ENCODE results near the gene MAMDC4.
"Not testable (repeated sequence)": the region's sequence is repeated elsewhere in the genome, so short reads cannot be mapped to it uniquely, and the experiment has no call there.

DNA sequence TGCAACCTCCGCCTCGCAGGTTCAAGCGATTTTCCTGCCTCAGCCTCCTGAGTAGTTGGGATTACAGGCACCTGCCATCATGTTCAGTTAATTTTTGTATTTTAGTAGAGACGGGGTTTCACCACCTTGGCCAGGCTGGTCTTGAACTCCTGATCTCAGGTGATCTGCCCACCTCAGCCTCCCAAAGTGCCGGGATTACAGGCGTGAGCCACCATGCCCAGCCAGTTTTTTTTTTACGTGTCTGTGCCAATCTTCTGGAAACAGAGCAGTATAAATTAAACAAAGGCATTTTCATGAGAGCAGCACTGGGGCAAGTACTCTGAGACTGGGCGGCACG, 30.8 kb downstream of the MAMDC4 start:
- not testable (repeated sequence) for TF ChIP-seq ZNF692 (tag by site-specific recombination; IDR thresholded peaks at IDR 0.05); ZNF174 (tag by site-specific recombination; IDR thresholded peaks at IDR 0.05); ZNF175 (tag by site-specific recombination; IDR thresholded peaks at IDR 0.05); ZNF133 (tag by site-specific recombination; IDR thresholded peaks at IDR 0.05); ZNF76 (tag by site-specific recombination; IDR thresholded peaks at IDR 0.05; ENCODE audit: borderline replicate concordance, low read depth); ZNF292 (tag by site-specific recombination; IDR thresholded peaks at IDR 0.05; ENCODE audit: borderline replicate concordance, low read depth); GLI2 (tag by site-specific recombination; IDR thresholded peaks at IDR 0.05; ENCODE audit: borderline replicate concordance, low read depth); PRDM10 (tag by site-specific recombination; IDR thresholded peaks at IDR 0.05)
- TF ChIP-seq, protein P1, sequence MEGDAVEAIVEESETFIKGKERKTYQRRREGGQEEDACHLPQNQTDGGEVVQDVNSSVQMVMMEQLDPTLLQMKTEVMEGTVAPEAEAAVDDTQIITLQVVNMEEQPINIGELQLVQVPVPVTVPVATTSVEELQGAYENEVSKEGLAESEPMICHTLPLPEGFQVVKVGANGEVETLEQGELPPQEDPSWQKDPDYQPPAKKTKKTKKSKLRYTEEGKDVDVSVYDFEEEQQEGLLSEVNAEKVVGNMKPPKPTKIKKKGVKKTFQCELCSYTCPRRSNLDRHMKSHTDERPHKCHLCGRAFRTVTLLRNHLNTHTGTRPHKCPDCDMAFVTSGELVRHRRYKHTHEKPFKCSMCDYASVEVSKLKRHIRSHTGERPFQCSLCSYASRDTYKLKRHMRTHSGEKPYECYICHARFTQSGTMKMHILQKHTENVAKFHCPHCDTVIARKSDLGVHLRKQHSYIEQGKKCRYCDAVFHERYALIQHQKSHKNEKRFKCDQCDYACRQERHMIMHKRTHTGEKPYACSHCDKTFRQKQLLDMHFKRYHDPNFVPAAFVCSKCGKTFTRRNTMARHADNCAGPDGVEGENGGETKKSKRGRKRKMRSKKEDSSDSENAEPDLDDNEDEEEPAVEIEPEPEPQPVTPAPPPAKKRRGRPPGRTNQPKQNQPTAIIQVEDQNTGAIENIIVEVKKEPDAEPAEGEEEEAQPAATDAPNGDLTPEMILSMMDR (tag by site-specific recombination; IDR thresholded peaks at IDR 0.05) = not testable (repeated sequence)
- TF ChIP-seq, protein P2, sequence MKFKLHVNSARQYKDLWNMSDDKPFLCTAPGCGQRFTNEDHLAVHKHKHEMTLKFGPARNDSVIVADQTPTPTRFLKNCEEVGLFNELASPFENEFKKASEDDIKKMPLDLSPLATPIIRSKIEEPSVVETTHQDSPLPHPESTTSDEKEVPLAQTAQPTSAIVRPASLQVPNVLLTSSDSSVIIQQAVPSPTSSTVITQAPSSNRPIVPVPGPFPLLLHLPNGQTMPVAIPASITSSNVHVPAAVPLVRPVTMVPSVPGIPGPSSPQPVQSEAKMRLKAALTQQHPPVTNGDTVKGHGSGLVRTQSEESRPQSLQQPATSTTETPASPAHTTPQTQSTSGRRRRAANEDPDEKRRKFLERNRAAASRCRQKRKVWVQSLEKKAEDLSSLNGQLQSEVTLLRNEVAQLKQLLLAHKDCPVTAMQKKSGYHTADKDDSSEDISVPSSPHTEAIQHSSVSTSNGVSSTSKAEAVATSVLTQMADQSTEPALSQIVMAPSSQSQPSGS (tag by site-specific recombination; IDR thresholded peaks at IDR 0.05; ENCODE audit: low read depth) = not testable (repeated sequence)
- TF ChIP-seq, protein P3, sequence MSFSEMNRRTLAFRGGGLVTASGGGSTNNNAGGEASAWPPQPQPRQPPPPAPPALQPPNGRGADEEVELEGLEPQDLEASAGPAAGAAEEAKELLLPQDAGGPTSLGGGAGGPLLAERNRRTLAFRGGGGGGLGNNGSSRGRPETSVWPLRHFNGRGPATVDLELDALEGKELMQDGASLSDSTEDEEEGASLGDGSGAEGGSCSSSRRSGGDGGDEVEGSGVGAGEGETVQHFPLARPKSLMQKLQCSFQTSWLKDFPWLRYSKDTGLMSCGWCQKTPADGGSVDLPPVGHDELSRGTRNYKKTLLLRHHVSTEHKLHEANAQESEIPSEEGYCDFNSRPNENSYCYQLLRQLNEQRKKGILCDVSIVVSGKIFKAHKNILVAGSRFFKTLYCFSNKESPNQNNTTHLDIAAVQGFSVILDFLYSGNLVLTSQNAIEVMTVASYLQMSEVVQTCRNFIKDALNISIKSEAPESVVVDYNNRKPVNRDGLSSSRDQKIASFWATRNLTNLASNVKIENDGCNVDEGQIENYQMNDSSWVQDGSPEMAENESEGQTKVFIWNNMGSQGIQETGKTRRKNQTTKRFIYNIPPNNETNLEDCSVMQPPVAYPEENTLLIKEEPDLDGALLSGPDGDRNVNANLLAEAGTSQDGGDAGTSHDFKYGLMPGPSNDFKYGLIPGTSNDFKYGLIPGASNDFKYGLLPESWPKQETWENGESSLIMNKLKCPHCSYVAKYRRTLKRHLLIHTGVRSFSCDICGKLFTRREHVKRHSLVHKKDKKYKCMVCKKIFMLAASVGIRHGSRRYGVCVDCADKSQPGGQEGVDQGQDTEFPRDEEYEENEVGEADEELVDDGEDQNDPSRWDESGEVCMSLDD (tag by site-specific recombination; IDR thresholded peaks at IDR 0.05) = not testable (repeated sequence)
